ENCODE results near the gene TMEM221.

TMEM221 gene

GRCh38 chr19:17448131-17448967 is at the start of gene TMEM221 (continued):
- TF ChIP-seq ZBTB21 (tag by site-specific recombination; IDR thresholded peaks at IDR 0.05) (no peak), SETDB1 (IDR thresholded peaks at IDR 0.05; ENCODE audit: insufficient read length, low read length) (no peak), YY2 (tag by site-specific recombination; IDR thresholded peaks at IDR 0.05) (no peak), SP3 (tag by site-specific recombination; IDR thresholded peaks at IDR 0.05) (peak; percentile 55), ZNF777 (tag by site-specific recombination; IDR thresholded peaks at IDR 0.05; ENCODE audit: borderline replicate concordance) (no peak), ZNF560 (tag by site-specific recombination; IDR thresholded peaks at IDR 0.05; ENCODE audit: borderline replicate concordance) (no peak), ZNF18 (tag by site-specific recombination; IDR thresholded peaks at IDR 0.05) (no peak), ZNF239 (tag by site-specific recombination; IDR thresholded peaks at IDR 0.05) (no peak), PRDM6 (tag by site-specific recombination; IDR thresholded peaks at IDR 0.05) (no peak), PRDM1 (tag by site-specific recombination; IDR thresholded peaks at IDR 0.05) (no peak), ZBTB10 (tag by site-specific recombination; IDR thresholded peaks at IDR 0.05) (peak; percentile 63; the same call in 1 of the 2 replicates), ZNF19 (tag by site-specific recombination; IDR thresholded peaks at IDR 0.05; ENCODE audit: low read depth) (no peak), ZFP41 (tag by site-specific recombination; IDR thresholded peaks at IDR 0.05; ENCODE audit: borderline replicate concordance) (no peak), KLF8 (tag by site-specific recombination; IDR thresholded peaks at IDR 0.05) (peak; percentile 42; the same call in 1 of the 2 replicates), ZNF785 (tag by site-specific recombination; IDR thresholded peaks at IDR 0.05) (peak; percentile 74; the same call in 1 of the 2 replicates), BCL11A (tag by site-specific recombination; IDR thresholded peaks at IDR 0.05; ENCODE audit: low read depth) (no peak), ZNF629 (tag by site-specific recombination; IDR thresholded peaks at IDR 0.05) (no peak), ZBTB20 (tag by site-specific recombination; IDR thresholded peaks at IDR 0.05) (peak; percentile 90), HOXA7 (CRISPR knock-in tag; IDR thresholded peaks at IDR 0.05; ENCODE audit: borderline replicate concordance) (no peak), ZNF624 (tag by site-specific recombination; IDR thresholded peaks at IDR 0.05) (no peak), ZNF274 (IDR thresholded peaks at IDR 0.05; ENCODE audit: low read length) (no peak), ZNF274 (tag by site-specific recombination; IDR thresholded peaks at IDR 0.05; ENCODE audit: borderline replicate concordance) (no peak), MEIS1 (CRISPR knock-in tag; IDR thresholded peaks at IDR 0.05; ENCODE audit: borderline replicate concordance) (no peak), ZNF639 (tag by site-specific recombination; IDR thresholded peaks at IDR 0.05) (no peak), GLIS2 (tag by site-specific recombination; IDR thresholded peaks at IDR 0.05) (peak; percentile 90)
- TF ChIP-seq, protein P1, sequence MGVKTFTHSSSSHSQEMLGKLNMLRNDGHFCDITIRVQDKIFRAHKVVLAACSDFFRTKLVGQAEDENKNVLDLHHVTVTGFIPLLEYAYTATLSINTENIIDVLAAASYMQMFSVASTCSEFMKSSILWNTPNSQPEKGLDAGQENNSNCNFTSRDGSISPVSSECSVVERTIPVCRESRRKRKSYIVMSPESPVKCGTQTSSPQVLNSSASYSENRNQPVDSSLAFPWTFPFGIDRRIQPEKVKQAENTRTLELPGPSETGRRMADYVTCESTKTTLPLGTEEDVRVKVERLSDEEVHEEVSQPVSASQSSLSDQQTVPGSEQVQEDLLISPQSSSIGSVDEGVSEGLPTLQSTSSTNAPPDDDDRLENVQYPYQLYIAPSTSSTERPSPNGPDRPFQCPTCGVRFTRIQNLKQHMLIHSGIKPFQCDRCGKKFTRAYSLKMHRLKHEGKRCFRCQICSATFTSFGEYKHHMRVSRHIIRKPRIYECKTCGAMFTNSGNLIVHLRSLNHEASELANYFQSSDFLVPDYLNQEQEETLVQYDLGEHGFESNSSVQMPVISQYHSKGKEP (tag by site-specific recombination; IDR thresholded peaks at IDR 0.05), result no peak
- TF ChIP-seq, protein P2, sequence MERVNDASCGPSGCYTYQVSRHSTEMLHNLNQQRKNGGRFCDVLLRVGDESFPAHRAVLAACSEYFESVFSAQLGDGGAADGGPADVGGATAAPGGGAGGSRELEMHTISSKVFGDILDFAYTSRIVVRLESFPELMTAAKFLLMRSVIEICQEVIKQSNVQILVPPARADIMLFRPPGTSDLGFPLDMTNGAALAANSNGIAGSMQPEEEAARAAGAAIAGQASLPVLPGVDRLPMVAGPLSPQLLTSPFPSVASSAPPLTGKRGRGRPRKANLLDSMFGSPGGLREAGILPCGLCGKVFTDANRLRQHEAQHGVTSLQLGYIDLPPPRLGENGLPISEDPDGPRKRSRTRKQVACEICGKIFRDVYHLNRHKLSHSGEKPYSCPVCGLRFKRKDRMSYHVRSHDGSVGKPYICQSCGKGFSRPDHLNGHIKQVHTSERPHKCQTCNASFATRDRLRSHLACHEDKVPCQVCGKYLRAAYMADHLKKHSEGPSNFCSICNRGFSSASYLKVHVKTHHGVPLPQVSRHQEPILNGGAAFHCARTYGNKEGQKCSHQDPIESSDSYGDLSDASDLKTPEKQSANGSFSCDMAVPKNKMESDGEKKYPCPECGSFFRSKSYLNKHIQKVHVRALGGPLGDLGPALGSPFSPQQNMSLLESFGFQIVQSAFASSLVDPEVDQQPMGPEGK (tag by site-specific recombination; IDR thresholded peaks at IDR 0.05), result peak; percentile 53

All from HEK293 (cell line).